ENCODE results near the gene GPC4. TPM values are rescaled to one million over a fixed set of nuclear protein-coding genes. Genes with fewer than 3 reads are reported as not detected.
"Not testable (repeated sequence)": the region's sequence is repeated elsewhere in the genome, so short reads cannot be mapped to it uniquely, and the experiment has no call there.

GPC4 gene
- total RNA-seq, 1 experiment from 2014 or later: 17.7 TPM

DNA sequence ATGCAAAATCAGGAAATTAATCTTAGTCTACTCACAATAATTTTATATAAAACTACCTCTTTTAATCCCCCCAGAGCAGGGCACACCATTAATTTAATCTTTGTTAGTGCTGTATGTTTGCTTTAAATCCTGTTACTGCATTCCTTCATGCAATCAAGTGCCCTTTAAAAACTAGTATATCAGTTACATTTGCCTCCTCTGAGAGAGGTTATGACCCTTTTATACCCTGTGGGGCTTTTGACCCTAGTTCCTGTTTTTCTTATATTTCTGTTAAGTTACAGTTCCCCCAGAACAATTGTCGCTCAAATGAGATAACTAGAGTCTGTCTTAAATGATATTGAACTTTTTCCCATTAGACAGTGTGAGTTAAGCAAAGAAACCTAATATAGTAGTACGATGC is 46.2 kb downstream of the GPC4 start:
- no peak for DNase-seq (ENCODE audit: low read depth)

- no peak for DNase-seq (ENCODE audit: low read depth)
These were observed 48.6 kb downstream of the GPC4 start for GRCh38 chrX:133366735-133367134.

DNA sequence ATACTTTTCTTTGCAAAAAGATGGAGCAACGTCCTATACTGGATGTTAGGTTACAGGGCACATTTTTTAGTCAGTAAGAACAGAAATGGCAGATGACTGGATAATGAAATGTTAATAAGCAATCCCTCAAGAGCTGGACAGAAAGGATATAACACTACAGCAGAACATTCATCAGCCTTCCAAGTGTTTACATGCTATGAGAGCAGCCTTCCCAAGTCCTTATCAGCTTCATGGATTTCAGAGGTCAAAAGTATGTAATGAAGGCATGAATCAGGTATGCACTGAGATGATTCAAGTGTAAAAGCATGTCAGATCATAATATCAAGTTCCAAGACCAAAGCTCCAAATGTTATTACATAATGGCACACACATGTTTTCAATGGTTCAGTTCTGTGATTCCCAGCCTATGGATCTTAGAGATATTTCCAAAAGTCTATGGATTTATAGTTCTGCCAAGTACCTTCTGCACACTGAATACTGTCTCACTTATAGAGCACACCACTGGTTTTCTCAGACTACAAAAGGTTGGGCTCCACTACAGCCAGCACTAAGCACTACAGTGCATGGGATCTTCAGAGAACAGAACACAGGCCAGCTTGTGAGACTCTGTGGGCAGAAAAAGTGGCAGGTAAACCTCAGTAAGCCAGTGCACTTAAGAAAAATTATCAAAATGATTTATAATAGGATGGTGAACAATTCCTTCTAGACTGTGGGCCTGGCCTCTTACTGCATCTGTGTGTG is 49.2 kb downstream of the GPC4 start:
- peak; percentile 17 for DNase-seq (ENCODE audit: low read depth)

GRCh38 chrX:133364865-133365264 is 50.4 kb downstream of the GPC4 start:
- DNase-seq (ENCODE audit: low read depth): no peak

- DNase-seq (ENCODE audit: low read depth): peak; percentile 7
These were observed 51.1 kb downstream of the GPC4 start for GRCh38 chrX:133364196-133364595.

DNA sequence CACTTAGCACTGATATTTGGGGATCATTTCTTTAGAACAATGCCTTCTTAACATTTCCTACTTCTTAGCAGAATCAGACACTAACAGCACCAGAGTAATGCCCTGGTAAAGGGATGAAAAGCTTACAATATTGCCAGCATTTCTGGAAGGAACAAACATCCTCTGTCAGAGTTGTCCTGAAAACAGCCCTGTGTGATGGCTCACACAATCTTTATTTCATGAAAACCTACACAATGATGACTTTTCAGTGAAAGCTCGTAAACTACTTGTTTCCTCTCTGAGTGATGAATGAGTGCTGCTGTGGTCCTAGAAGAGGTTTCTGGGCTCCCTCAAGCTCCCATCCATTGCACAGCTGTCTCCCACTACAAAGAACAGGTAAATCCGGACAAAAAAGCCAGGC is 52.8 kb downstream of the GPC4 start:
- DNase-seq (ENCODE audit: low read depth): no peak

DNA sequence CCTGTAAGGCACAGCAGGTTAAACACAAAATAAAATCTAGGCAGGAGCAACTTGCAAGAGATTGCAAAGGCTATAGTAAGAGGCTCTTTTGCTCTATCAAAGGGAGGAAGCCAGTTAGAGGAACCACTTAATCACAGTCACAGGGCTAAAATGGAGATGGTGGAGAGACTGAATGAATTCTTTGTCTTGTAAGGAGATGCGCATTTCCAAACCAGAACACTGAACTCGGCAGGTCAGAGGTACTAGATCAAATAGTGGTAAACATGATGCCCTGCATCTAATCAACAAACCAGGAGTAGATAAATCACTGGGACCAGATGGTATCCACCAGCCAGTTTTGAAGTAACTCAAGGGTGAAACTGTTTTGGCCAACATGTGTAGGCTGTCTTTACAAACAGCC is 55.8 kb downstream of the GPC4 start:
- no peak for DNase-seq (ENCODE audit: low read depth)

DNA sequence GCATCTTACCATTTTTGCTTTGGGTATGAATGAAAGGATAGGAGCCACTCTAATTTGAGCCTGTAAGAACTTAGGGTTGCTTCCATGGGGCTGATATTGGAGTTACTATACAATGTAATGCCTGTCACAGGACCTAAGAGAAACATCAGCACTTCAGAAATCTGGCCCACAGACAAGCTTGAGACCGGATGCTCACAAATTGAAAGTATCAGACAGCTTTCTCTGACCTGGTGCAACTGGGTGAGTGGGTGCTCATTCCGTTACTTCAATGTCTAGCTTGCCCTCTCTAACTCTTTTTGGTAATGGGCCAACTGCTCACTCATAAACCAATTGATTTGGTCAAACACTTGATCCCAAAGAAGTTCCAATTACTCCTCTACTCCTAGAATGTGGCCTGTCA is 62.1 kb downstream of the GPC4 start:
- no peak for DNase-seq (ENCODE audit: low read depth)

- peak; percentile 28 for DNase-seq (ENCODE audit: low read depth)
These were observed 64.5 kb downstream of the GPC4 start for GRCh38 chrX:133350751-133351150.

DNA sequence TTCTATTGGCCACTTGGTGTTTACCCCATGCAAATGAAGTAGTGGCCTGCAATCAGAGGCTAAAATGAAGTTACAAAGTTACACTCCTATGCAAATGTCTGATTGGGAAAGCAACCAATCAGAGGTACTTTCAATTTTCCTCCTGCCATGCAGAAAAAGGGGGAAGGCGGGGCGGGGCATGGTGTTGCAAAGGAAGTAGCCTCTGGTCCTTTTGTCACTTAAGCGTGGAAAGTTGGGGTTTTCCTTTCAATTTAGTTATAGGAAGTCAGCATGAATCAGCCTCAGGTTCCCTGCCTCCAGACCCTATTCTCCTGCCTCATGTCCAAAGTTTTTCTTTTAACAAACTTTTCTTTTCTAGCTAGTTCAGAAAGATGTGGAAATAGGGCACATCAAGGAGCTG is 69.3 kb downstream of the GPC4 start:
- no peak for DNase-seq (ENCODE audit: low read depth)

- no peak for DNase-seq (ENCODE audit: low read depth)
These were observed 75.7 kb downstream of the GPC4 start for GRCh38 chrX:133339566-133339965.

DNA sequence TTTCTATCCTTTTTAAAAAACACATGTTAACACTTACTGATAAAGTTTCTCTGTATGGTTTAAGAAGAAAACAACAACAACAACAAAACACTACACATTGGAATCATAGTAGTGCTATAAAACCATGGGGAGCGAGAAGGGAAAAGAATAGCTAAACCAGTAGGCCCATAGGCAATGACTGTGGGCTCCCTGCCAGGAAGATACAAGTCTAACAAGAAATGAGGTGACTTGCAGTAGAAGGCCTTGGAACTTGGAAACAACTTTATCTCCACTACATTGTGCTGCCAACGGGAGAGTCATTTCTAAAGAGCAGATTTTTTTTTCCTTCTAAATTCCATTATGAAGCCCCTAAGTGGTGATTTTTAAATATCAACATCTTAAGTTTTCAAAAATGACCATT is 78.0 kb downstream of the GPC4 start:
- DNase-seq (ENCODE audit: low read depth): no peak

DNA sequence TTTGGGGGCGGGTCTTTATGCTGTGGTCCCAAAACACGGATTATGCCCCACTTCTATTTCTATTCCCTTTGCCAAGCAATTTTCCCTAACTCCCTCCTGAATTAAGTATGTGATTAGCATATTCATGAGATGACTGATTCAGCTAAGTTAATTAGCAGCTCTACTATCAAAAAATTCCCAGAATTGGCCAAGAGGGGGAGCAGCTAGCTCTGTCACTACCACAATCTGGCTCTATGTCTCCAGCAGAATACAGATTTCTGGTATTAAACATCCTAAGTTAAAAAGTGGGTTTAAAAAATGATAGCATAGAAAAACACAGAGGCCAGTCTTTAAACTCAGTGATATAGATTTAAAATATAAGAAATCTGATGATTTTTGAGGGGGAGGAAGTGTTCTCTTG is 80.3 kb downstream of the GPC4 start:
- DNase-seq (ENCODE audit: low read depth): peak; percentile 61

DNA sequence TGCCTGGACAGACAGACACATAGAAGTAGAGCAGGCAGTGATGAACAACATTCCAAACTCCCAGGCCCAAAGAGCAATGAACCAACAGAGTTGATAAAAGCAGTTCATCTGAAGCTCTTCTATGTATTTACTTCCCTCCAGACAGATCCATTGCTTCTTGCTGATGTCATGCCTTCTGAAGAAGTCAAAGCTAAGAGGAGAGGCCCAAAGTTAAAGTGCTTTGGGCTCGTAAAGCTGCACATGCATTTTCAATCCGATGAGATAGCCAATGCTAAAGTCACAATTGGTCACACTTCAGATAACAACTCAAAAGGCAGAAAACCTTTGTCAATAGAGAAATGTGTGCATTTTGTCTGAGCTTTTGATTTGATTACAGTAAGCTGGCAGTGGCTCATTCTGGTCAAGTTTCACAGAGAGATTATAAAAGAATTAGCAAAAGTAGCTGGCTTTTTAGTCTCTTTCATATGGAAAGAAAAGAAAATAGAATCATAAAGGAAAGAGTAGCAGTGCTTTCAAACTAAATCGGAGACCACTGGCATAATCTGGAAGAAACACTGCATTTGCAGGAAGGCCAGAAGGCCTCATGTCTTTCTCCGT is 82.0 kb downstream of the GPC4 start:
- DNase-seq (ENCODE audit: low read depth): no peak

DNA sequence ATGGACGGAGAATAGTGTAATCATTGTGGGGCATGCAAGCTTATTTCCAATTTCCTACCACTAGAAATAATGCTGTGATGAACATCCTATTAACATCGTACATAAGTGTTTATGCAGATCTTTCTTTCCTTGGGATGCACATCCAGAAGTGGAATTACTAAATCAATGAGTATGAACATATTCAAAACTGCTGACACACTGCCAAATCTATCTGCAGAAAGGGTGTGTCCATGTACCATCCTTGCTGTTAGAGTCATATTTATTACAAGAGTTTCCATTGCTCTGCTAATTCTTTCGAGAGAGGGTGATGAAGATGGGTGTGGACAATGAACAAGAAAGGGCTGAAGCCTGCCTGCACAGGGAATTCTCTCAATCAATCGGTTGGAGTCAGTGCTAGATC is 82.6 kb downstream of the GPC4 start:
- no peak for DNase-seq (ENCODE audit: low read depth)

- DNase-seq (ENCODE audit: low read depth): no peak
These were observed 84.3 kb downstream of the GPC4 start for GRCh38 chrX:133330956-133331355.

GRCh38 chrX:133325422-133325821 is 89.9 kb downstream of the GPC4 start:
- DNase-seq (ENCODE audit: low read depth): peak; percentile 61

DNA sequence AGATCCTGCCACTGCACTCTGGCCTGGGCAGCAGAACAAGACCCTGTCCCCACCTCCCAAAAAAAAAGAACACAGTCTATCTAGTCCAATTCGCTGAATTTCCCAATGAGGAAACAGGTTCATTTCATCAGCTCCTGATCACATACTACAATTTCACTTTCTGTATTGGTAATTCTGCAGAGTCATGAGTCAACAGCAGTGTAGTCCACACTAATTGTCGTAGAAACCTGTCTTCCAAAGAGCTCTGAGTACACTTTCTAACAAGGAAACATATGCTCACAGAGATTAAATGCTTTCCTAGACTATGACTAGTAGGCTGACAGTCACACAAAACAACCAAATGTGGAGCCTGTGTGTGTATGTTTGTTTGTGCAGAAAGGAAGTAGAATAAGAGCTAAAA is 91.9 kb downstream of the GPC4 start:
- peak; percentile 13 for DNase-seq (ENCODE audit: low read depth)

- not testable (repeated sequence) for DNase-seq (ENCODE audit: low read depth)
These were observed 93.0 kb downstream of the GPC4 start for GRCh38 chrX:133322269-133322668.

DNA sequence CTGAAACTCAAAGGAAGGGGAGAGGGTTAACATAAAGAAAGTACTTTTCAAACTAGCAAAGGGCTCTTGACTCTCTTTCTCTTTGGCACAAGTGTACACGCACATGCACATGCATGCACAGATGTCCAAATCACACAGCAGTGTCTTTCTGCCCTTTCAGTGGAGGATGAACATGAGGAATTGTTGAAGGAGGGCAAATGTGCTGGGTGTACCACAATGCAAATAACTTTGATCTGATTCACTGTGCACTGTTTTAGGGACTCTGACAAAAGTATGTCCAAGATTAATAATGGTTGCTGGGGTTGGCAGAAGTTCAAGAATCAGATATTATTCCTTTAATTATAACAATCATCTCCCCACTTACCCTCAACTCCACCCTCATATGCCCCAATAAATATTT is 93.8 kb downstream of the GPC4 start:
- peak; percentile 40 for DNase-seq (ENCODE audit: low read depth)

DNA sequence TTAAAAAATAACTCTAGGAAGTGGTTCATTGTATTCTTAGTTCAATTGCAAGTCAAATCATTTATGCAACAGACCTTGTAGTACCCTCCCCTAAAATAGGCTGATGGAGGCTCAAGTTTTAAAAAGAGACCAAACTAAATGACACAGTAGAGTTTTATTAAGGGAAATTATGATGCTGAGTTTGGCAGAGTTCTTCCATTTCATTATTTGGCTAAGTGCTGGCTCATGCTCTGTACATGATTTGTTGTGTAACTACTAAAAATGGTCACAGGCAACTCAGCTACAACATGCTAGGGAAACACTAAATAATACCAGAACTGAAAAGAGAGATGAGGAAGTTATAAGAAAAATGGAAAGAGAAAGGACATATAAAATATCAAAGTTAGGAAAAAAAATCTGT is 101.0 kb downstream of the GPC4 start:
- no peak for DNase-seq (ENCODE audit: low read depth)

- no peak for DNase-seq (ENCODE audit: low read depth)
These were observed 106.8 kb downstream of the GPC4 start for GRCh38 chrX:133308499-133308897.

GRCh38 chrX:133307637-133308498 is 107.4 kb downstream of the GPC4 start:
- no peak for DNase-seq (ENCODE audit: low read depth)

Measured in M059J (cell line).